ENCODE results near the gene PGD.
"Not testable (repeated sequence)": the region's sequence is repeated elsewhere in the genome, so short reads cannot be mapped to it uniquely, and the experiment has no call there.

Gene PGD

DNA sequence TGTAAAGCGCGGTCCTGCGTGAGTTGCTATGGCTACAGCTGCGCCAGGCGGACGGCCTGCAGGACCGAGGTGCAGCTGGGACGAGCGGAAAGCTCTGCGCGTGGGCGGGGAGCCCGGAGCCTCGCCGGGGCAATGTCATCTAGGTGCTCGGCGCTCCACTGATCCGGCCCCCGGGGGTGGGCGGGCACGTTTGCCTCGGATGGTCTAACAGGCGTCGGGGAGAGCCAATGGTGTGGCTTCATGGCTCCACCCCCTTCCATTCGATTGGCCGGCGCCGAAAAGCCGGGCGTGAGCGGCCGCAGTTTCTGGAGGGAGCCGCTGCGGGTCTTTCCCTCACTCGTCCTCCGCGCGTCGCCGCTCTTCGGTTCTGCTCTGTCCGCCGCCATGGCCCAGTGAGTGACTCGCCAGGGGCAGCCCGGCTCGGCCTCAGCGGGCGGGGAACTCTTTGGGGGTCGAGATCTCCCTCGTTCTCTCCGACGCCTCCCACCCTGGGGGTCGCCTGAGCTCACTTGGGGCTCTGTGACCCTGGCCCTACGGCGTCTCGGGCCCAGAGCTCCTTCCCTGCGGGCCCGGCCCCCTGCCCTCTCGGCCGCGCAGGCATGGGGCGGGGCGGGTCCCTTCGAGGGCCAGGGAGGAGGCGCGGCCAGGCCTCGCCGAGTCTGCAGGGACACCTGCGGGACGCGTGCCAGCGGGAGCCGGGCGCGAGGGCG lies at the start of gene PGD:
TSS of gene PGD (plus strand) at position 331 of the 710 bp plus-strand sequence. CDS start at position 385, 54 bp downstream.
- in situ Hi-C loops (cut with MboI; ENCODE audit: low sequenced_read_pairs), result no loop called here

DNA sequence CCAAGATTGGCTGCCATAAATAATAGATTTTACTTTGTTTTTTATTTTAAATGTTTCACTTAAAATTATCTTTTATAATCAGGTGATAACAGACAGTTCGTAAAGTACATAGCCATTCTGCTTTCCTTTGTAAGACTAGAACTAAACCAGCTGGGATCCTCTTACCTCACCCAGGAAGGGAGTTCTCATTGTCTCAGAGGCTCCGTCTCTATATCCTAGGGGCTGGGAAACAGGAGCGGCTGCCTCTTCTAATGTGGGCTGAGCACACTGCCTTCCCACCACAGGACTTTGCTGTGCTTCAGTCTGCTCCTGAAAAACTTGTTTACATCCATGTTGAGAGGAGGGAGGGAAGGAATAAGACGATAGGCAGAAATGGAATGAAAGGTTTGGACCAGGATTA lies 45.6 kb upstream of the PGD start:
- in situ Hi-C loops (cut with MboI; ENCODE audit: low sequenced_read_pairs), result no loop called here

DNA sequence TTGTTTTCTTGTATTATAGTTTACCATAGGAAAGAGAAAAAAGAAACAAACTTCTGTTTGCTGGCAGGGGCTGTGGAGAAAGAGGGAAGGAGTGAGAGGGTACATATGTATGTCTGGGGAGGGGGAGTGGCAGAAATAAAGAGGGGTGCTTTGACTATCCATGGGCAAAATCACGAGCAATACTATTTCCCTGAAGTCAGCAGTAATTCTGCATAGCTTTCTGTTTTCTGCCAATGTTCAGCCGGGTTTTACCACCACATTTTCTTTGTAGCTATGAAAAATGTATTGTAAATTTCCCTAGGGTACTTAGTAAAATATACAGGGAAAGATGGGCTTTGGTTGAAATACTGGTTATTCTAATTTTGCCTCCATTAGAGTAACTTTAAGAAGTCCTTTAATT lies 45.2 kb upstream of the PGD start:
- in situ Hi-C loops (cut with MboI; ENCODE audit: low sequenced_read_pairs), result no loop called here

DNA sequence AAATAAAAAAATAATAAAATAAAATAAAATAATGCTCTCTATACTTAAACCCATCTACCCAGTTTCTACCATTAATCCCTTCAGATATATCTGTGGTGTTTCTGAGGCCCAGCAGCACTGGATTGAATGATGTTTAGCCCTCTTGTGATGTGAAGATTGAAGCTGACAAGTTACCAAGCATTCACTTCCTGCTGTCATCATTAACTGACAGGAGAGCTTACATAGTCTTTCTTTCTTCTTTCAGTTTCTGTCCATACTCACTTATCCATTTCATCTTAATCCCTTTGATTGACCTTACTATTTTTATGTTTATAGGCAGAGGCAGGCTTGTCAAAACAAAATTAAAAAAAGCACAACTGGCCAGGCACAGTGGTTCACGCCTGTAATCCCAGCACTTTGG lies 38.8 kb upstream of the PGD start:
- in situ Hi-C loops (cut with MboI; ENCODE audit: low sequenced_read_pairs), result no loop called here

DNA sequence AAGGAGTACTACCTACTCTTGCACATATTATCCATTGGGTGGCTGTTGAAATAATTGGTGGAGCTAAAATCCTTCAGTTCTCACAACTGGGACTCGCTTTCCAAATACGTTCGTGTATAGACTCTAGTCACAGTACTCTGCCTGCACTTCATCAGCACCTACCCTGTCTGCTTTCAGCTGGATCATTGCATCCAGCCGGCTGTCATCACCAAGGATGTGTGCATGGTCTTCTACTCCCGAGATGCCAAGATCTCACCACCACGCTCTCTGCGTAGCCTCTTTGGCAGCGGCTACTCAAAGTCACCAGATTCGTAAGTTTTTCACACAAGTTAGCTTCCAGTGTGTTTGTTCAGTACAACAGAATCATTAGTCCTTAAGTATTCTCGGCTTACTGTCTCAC lies 37.3 kb upstream of the PGD start:
- in situ Hi-C loops (cut with MboI; ENCODE audit: low sequenced_read_pairs), result no loop called here

DNA sequence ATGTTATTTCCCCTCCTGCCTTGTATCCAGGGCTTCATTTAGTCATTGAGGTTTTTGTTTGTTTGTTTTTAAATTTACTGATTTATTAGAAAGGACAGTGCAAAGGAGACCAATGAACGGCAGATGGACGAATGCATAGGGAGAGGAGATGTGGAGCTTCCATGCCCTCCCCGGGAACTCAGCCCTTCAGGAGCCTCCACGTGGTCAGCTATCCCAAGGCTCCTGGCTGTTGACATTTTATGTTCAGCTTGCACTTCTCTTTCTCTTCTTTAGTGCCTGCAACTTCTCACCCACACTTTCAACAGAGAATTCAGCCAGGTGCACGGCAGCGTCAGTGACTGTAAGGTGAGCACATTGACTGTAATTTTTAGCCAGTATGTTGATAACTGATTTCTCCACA lies 30.7 kb upstream of the PGD start:
- in situ Hi-C loops (cut with MboI; ENCODE audit: low sequenced_read_pairs), result no loop called here

DNA sequence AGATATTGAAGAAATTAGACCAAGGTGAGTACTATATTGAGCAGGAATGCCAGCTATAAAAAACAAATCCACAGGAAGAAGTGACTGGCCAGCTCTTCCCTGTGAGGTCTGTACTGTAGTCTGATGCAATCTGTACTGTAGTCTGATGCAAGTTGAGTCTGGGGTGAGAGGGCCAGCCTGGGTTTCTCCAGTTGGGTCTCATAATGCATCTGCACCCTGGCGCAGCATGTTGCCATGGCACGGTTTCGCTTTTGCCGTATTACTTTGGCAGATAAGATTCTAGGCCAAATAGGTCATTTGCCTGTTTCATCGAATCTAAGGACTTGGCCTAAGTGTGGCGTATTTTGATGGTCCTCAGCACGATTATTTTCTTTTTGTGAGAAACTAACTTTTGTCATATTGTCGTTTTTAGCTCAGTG lies 24.4 kb upstream of the PGD start:
- in situ Hi-C loops (cut with MboI; ENCODE audit: low sequenced_read_pairs), result no loop called here

DNA sequence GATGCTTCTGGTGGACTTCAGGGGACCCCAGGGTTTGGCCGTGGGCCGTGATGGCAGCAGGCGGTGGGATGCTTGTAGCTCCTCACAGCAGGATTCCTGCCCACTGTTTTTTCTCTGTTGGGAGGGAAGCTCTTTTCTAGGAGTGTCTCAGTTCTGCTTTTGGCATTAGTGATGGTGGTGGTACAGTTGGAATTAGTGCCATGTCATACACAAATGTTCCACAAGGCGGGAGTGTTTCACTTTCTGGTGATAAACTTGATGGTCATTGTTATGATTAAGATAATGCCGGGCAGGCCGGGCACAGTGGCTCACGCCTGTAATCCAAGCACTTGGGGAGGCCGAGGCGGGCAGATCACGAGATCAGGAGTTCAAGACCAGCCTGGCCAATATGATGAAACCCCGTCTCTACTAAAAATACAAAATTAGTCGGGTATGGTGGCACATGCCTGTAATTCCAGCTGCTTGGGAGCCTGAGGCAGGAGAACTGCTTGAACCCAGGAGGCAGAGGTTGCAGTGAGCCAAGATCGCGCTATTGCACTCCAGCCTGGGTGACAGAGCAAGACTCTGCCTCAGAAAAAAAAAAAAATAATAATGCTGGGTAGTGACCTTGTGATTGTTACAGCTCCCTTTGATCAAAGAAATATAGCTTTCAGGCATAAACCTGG lies 21.4 kb upstream of the PGD start:
- in situ Hi-C loops (cut with MboI; ENCODE audit: low sequenced_read_pairs), result not testable (repeated sequence)

DNA sequence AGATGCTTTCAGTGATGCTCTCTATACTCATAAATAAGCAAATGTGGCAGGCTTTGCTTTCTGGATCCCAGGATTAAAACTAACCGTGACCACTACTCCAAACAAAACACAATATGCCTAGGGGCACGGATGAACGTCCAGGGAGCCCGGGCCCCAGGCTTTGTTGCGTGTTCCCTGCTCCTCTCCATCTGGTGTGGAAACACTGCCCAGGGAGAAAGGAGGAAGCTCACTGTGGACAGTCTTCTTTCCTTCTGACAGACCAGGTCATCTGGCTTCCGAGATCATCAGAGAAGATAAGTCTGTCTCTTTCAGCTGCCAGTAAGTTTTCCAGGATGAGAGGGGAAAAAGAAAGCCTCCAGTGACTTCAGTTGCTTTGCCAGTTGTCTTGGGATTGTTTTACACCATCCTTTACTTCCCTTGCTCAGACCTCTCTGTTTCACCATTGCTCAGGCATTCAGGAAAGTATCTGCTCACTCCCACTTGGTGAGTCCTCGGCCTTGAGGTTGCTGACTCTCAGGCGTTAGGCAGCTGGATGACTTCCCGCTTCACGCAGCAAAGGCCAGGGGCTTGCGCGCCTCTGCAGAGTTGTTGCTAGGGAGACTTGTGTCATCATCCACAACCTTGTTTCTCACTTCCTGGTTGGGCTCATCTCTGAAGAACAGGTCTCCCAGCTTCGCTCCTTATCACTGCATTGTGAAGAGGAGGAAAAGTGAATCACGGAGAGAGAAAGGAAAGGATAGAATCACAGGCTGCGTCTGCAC lies 20.6 kb upstream of the PGD start:
- in situ Hi-C loops (cut with MboI; ENCODE audit: low sequenced_read_pairs), result no loop called here

DNA sequence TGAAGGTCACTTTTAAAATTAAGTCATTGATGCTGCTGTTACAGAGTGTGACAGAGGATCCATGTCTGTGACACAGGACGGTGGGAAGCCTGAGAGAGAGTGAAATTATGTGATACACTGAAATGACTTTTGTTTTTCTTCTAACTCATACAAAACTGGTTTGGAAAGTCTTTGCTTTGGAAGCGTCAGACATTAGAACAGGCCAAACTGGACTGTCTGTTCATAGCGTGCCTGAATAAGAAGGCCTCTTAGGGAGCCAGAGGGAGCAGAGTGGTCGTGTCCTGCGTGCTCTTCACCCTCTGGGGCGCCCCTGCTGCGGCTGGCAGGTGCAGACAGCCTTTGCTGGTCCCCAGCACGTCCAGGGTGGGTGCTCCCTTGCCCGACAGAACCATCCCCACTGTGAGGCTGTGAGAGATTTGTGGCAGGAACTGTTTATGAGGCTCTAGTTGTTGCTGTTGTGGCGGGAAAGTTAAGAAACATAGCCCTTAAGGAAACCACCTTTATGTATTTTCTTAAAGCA lies 19.7 kb upstream of the PGD start:
- in situ Hi-C loops (cut with MboI; ENCODE audit: low sequenced_read_pairs), result no loop called here

DNA sequence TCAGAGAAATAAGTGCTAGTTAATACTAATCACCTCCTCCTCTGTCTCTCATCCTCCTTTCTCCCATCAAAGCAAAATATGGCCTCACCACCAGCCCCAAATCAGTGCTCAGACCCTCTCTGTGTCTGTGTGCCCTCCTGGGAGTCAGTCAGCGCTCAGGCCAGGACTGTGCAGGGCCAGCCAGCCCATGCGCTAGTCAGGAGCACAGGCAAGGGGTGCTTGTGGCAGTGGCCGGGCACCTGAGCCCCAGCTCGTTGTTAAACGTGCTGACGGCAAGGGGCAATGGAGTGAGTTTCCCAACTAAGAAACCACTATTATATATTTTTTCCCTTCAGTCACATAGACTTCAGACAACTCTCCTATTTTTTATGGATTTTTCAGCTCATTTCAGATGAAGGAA lies 19.2 kb upstream of the PGD start:
- in situ Hi-C loops (cut with MboI; ENCODE audit: low sequenced_read_pairs), result no loop called here

DNA sequence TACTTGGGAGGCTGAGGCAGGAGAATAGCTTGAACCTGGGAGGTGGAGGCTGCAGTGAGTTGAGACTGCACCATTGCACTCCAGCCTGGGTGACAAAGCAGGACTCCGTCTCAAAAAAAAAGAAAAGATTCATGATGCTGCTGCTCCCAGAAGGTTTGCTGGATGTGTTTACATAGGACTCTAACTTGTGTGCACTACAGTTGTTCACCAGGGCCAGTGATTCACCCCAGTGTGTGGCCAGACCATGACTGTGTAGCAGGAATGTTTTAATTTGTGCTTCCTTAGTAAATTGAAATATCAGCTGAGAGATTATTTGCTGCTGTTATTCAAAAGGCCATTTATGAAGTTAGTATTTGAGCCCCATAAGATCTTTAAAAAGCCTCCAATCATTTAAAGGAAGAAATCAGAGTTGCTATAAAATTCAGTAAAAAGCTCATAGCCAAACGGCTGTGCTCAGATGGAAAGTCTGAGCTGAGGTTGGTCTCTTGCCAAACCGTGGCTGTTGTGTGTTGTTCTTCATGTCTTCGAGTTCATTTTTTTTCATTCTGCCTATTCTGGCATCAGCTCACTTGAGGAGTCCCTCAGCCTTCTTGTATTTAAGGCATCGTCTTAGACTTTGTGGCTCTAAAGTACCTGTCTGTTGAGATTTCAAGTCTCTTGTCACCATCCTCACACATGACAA lies 18.1 kb upstream of the PGD start:
- in situ Hi-C loops (cut with MboI; ENCODE audit: low sequenced_read_pairs), result no loop called here

DNA sequence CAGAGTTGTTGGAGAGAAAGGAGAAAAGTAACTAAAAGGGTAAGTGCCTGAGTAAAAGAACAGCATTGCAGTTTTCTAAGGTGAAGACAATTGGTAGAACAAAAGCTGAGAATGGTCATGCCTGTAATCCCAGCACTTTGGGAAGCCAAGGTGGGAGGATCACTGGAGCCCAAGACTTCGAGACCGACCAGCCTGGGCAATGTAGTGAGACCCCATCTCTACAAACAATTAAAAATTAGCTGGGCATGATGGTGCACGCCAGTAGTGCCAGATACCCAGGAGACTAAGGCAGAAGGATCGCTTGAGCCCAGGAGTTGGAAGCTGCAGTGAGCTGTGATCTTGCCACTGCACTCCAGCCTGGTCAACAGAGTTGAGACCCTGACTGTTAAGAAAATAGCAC lies 15.2 kb upstream of the PGD start:
- in situ Hi-C loops (cut with MboI; ENCODE audit: low sequenced_read_pairs), result no loop called here

DNA sequence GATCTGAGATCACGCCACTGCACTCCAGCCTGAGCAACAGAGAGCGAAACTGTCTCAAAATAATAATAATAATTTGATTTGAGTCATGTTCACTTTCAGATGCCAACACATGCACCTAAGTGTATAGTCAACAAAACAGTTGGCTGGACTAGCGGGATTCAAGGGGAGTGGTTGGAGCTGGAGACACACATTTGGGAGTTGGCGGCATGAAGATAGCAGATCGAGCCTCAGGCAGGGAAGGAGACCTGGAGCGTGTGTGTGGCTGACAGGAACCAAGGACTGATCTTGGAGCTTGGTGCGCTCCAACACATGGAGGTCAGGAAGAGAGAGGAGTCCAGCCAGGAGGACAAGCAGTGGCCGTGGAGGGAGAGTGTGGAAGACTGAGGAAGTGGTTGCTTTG lies 14.6 kb upstream of the PGD start:
- in situ Hi-C loops (cut with MboI; ENCODE audit: low sequenced_read_pairs), result no loop called here

DNA sequence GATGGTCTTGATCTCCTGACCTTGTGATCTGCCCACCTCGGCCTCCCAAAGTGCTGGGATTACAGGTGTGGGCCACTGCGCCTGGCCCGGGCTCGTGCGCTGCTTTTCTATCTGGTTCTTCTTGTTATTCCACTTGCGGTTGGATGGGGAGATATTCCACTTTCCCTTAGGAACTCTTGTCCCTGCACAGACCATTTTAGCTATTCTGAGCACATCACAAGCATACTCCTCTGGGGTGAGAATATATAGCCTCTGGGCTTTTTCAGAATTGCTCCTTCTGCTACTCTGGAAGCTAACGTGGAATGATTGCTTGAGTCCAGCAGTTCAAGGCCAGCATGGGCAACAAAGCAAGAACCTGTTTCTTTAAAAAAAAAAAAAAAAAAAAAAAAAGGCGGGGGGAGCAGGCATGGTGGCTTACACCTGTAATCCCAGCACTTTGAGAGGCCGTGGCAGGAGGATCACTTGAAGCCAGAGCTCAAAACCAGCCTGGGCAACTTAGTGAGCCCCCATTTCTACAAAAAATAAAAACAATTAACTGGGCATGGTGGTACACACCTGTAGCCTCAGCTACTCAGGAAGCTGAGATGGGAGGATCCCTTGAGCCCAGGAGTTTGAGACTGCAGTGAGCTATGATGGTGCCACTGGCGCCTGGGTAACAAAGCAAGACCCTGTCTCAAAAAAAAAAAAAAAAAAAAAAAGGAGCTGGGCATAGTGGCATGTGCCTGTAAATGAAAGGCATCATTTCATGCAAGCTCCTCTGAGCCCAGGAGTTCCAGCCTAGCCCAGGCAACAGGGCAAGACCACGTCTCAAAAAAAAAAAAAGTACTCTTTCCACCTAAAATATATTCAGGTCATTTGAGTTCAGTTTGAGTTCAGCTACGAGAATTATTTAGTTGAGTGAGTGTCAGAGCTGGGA lies 11.8 kb upstream of the PGD start:
- in situ Hi-C loops (cut with MboI; ENCODE audit: low sequenced_read_pairs), result no loop called here

DNA sequence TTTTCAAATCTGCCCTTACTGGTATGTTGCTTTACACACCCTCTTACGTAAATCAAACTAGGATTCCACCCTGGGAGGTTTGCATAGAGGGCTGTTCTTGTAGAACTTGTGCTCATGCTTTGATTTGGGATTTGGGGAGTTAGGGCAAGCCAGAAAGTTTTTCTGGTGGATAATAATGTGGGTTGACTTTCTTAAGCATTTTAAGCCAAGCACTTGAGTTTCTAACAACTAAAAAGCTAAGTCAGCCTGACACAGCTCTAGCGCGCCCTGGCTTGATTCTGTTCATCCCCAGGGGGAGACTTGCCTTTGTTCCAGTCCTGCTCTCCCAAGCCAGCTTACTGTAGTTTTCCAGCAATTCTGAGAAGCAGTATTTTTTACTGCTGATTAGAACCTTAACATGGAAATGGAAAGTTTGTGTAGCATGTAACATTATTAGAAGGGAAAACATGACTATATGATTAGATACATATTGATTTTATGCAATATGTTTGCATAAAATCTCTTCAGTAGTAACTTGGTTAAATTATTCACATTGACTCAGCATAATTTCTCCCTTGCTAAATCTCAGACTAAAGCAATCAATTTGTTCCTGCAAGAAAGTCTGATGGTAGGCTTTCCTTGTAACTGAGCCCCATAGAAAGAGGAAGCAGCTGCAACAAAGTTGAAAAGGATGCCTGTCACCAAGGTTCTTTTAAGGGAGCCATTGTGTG lies 11.0 kb upstream of the PGD start:
- in situ Hi-C loops (cut with MboI; ENCODE audit: low sequenced_read_pairs), result no loop called here

DNA sequence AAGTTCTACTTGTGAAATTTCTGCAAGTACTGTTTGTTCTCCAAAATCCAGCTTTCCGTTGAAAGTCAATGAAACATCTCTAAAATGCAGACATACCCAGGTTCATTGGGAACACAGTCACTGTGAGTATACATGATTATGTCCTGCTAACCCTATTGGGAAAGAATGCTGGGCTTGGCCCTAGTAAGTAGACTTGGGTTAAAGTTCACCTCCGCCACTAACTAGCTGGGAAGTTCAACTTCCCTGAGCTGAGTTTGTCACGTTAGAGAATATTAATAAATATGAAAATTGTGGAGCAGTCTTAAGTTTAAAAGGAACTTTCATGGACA lies 10.5 kb upstream of the PGD start:
- in situ Hi-C loops (cut with MboI; ENCODE audit: low sequenced_read_pairs), result no loop called here

DNA sequence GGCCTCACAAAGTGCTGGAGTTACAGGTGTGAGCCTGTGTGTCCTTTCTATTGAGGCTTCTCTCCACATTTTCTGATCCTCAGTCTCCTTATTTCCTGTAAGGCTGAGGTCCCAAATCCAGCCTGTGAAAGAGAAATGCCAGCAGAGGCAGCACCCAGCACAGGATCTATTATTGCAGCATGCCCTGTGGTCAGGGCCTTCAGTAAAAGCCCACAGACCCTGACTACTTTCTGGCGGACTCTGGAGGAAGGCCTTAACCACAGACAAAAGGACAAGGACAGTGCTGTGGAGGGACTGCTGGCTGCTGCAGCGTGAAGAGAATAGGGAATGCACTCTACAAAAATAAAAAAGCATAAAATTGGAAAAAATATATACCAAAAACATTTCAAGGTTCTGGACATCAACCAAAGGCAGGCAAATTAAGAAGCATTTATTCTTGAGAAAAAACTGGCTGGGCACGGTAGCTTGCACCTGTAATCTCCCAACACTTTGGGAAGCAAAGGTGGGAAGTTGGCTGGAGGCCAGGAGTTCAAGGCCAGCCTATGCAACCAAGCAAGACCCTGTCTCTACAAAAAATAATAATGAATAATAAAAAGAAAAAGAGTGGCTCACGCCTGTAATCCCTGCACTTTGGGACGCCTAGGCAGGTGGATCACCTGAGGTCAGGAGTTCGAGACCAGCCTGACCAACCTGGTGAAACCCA lies 9.4 kb upstream of the PGD start:
- in situ Hi-C loops (cut with MboI; ENCODE audit: low sequenced_read_pairs), result no loop called here

DNA sequence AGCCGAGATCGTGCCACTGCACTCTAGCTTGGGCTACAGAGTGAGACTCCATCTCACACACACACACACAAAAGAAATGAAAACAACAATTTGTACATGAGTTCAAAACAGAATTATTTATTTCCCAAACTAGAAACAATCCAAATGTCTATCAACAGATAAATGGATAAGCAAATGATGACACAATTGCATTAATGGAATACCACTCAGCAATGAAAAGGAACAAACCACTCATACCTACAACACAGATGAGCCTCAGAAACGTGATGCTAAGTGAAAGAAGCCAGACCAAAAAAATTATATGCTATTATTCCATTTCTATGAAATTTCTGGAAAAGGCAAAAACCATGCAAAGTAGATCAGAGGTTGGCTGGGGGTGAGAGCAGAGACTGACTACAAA lies 2.0 kb upstream of the PGD start:
- in situ Hi-C loops (cut with MboI; ENCODE audit: low sequenced_read_pairs), result no loop called here

Data from HL-60/S4 treated with retinoic acid at 250 ng/mL for 4 days and 3 days (cell line).